Ovary (tissue), 9 donors: Measurements from ENCODE around the gene FIGLA. TPM values are rescaled to one million over a fixed set of nuclear protein-coding genes. Genes with fewer than 3 reads are reported as not detected.

ENCODE experiments used
- DNase-seq, 5 donors: peaks; one replicate each; pipeline ENCODE4 v3.0.0-alpha.2; 2019 to 2020
- H3K27ac ChIP-seq, 2 donors: fragments of 200-600 bp; one replicate each; pipeline versions ENCODE4 v1.5.1 to v1.8.0; 2019 to 2022
- H3K27me3 ChIP-seq: fragments of 200-600 bp; one replicate; pipeline ENCODE4 v1.8.0; 2022
- H3K36me3 ChIP-seq: fragments of 200-600 bp; sonication (generic); one replicate; pipeline ENCODE4 v1.5.1; 2019
- H3K4me1 ChIP-seq: one replicate; pipeline ENCODE4 v1.8.1; 2013; ENCODE audit warnings: mild to moderate bottlenecking, moderate library complexity; ENCODE audit not compliant: insufficient read depth
- H3K4me3 ChIP-seq: fragments of 200-600 bp; sonication (generic); one replicate; pipeline ENCODE4 v1.5.1; 2017
- H3K9me3 ChIP-seq, 2 donors: fragments of 200-600 bp in 1 of 2; sonication (generic) in 1 of 2; one replicate each; pipeline versions ENCODE4 v1.5.1 to v1.8.1; 2013 to 2019; ENCODE audit warnings: mild to moderate bottlenecking in 1 of 2, moderate library complexity in 1 of 2
- CTCF ChIP-seq, 3 donors: fragments of 450-650 bp in 2 of 3; fragments of 200-600 bp in 1 of 3; IDR thresholded peaks; one replicate each; pipeline versions ENCODE4 v1.5.1 to v1.8.0; 2016 to 2022; ENCODE audit warnings: antibody characterized with exemption in 3 of 3, mild to moderate bottlenecking in 1 of 3
- EP300 ChIP-seq: sonication (generic); formaldehyde crosslinking; IDR thresholded peaks from one replicate; pipeline ENCODE4 v1.6.1; 2017; ENCODE audit warnings: antibody characterized with exemption
- POLR2A ChIP-seq: fragments of 450-650 bp; IDR thresholded peaks from one replicate; pipeline ENCODE4 v1.6.1; 2017; ENCODE audit warnings: antibody characterized with exemption, mild to moderate bottlenecking, moderate library complexity
- WGBS, 3 donors: extraction: QIAGEN DNeasy Blood & Tissue Kit in 1 of 3; methylation state at CpG; one replicate each; pipeline versions ENCODE4 v1.1.5 to v1.1.7; 2013 to 2017; 5-methylcytosine and 5-hydroxymethylcytosine counted together
- intact Hi-C, 4 donors: fragments of 100-400 bp; cut with DNase I; formaldehyde crosslinking; loops; one replicate each; pipeline versions ENCODE4 v1.11.0 to v1.15.1; 2022 to 2023
- polyA plus RNA-seq, 2 donors: library from polyadenylated mRNA; stranded (reverse); fragments of 200-250 nt in 1 of 2; fragments of 350-450 nt in 1 of 2; fragmentation: Illumina TruSeq in 1 of 2; extraction: RNeasy Lipid Tissue Mini Kit (QIAGEN cat#74804) in 1 of 2; gene quantifications; one replicate each; pipeline ENCODE4 v1.2.3, GENCODE V29; 2013 to 2014
- total RNA-seq, 7 donors: library from RNA; depleted of rRNA in 2 of 7; stranded (reverse); fragments of >200 nt in 2 of 7; fragmentation: NEBNext Ultra II Directional in 3 of 7; extraction: Animal tissue kit (Norgen Biotek cat#: 25700) in 3 of 7; gene quantifications; one replicate each; pipeline versions ENCODE4 v1.1.0 to v1.2.4, GENCODE V29; 2016 to 2023
- donor health status: DM: no; HTN: no; CAD: no; lungs with moderate emphysema.
- donor health status: DM: no; HTN: no; CAD: no.
- donor health status: Bipolar disorder and iron deficiency.
- donor health status: DM: yes; HTN: yes; CAD: no.
- donor health status: DM: no; HTN: no; CAD: no.
- donor health status: DM: yes; HTN: yes; CAD: no.

The FIGLA gene
- total and polyA plus RNA-seq, 9 donors, result 0.35 to 3.3 TPM; not detected in 7

- Histone ChIP-seq H3K4me3 (no peak overlapping the region), H3K36me3 (no peaks in the 10 kb centered on the region), H3K9me3 (no peaks in the 10 kb centered on the region), H3K27ac (no peak overlapping the region), H3K4me1 (no peaks in the 10 kb centered on the region), H3K27me3 (no peaks in the 10 kb centered on the region)
- 78 to 91% (median 80%) methylated on average over 3 of the region's 3 CpGs for WGBS, 3 donors
- TF ChIP-seq CTCF (IDR thresholded peaks at IDR 0.05), result no peak
- TF ChIP-seq EP300, result no peak
- no peak for TF ChIP-seq POLR2A
- DNase-seq, result no peak
- intact Hi-C loops, result no loop called here
Observed at GRCh38 chr2:70756128-70756527, 34.3 kb downstream of the FIGLA start.

- no peak for TF ChIP-seq CTCF (IDR thresholded peaks at IDR 0.05)
- no peak for TF ChIP-seq EP300
- no peak for TF ChIP-seq POLR2A
Observed at GRCh38 chr2:70753902-70754301, 36.5 kb downstream of the FIGLA start.

GRCh38 chr2:70753031-70753430 lies 37.4 kb downstream of the FIGLA start:
- intact Hi-C loops, result no loop called here
- DNase-seq, result no peak
- TF ChIP-seq EP300, result no peak
- TF ChIP-seq POLR2A, result no peak
- TF ChIP-seq CTCF (IDR thresholded peaks at IDR 0.05), result no peak
- no peak overlapping the region for H3K27ac ChIP-seq
- H3K4me1 ChIP-seq, result no peaks in the 10 kb centered on the region
- H3K36me3 ChIP-seq, result no peaks in the 10 kb centered on the region
- no peak overlapping the region for H3K4me3 ChIP-seq
- H3K9me3 ChIP-seq, result no peaks in the 10 kb centered on the region
- no peaks in the 10 kb centered on the region for H3K27me3 ChIP-seq

More at GRCh38 chr2:70753902-70754301, 36.5 kb downstream of the FIGLA start:
- Histone ChIP-seq H3K4me3 (no peak overlapping the region), H3K27me3 (no peaks in the 10 kb centered on the region), H3K9me3 (no peaks in the 10 kb centered on the region), H3K4me1 (no peaks in the 10 kb centered on the region), H3K36me3 (no peaks in the 10 kb centered on the region), H3K27ac (no peak overlapping the region)
- no peak for DNase-seq
- intact Hi-C loops, result no loop called here
- 77 to 86% (median 83%) methylated on average over 4 of the region's 4 CpGs for WGBS, 3 donors

GRCh38 chr2:70752396-70752795 lies 38.0 kb downstream of the FIGLA start:
- H3K4me3 ChIP-seq, result no peak overlapping the region
- no peaks in the 10 kb centered on the region for H3K36me3 ChIP-seq
- TF ChIP-seq CTCF (IDR thresholded peaks at IDR 0.05) (no peak), EP300 (no peak), POLR2A (no peak)
- no peak for DNase-seq
- no peak overlapping the region for H3K27ac ChIP-seq
- no peaks in the 10 kb centered on the region for H3K4me1 ChIP-seq
- H3K27me3 ChIP-seq, result no peaks in the 10 kb centered on the region
- intact Hi-C loops, result no loop called here
- WGBS, 3 donors, result 14 to 31% (median 27%) methylated on average over 1 of the region's 1 CpG
- no peaks in the 10 kb centered on the region for H3K9me3 ChIP-seq

- no peak for TF ChIP-seq CTCF (IDR thresholded peaks at IDR 0.05)
- no peak for TF ChIP-seq EP300
- TF ChIP-seq POLR2A, result no peak
- 57 to 73% (median 67%) methylated on average over 4 of the region's 4 CpGs for WGBS, 3 donors
- H3K27ac ChIP-seq, result no peak overlapping the region
- intact Hi-C loops, result no loop called here
- H3K4me3 ChIP-seq, result no peak overlapping the region
- DNase-seq, result no peak
- no peaks in the 10 kb centered on the region for H3K27me3 ChIP-seq
- H3K4me1 ChIP-seq, result no peaks in the 10 kb centered on the region
- H3K36me3 ChIP-seq, result no peaks in the 10 kb centered on the region
- H3K9me3 ChIP-seq, result no peaks in the 10 kb centered on the region
Observed at GRCh38 chr2:70751881-70752280, 38.6 kb downstream of the FIGLA start.
